Loucy (cell line): Measurements from ENCODE around the gene PCDH17.

ENCODE experiments used
- EZH2phosphoT487 ChIP-seq: fragments of 200-600 bp; IDR thresholded peaks from 2 replicates; pipeline ENCODE4 v1.6.1; 2018; ENCODE audit warnings: antibody characterized with exemption, mild to moderate bottlenecking, moderate library complexity, borderline replicate concordance
- TF ChIP-seq, protein P1 (sequence below): fragments of 200-600 bp; sonication (generic); conservative IDR thresholded peaks from 2 replicates; pipeline ENCODE4 v1.5.1; 2014; ENCODE audit warnings: mild to moderate bottlenecking, antibody characterized with exemption, low read length

DNA sequence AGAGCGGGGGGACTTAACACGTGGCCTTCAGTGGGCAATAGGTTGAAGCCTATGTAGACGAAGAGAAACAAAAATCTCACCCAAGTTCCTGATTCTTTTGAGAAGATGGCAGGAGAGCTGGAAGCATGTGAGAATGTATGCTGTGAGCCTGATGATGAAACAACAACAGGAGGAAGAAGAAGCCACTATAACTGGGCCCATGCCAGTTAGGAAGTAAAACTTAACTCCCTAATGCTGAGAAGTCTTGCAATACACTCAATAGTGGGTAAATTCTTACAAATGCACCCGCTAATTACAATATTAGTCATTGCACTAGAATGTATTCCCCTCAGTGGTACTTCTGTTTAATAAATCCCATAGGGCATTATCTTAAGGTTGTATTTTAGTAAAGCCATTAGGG is 9.1 kb downstream of the PCDH17 start:
- TF ChIP-seq EZH2phosphoT487 = no peak
- TF ChIP-seq, protein P1, sequence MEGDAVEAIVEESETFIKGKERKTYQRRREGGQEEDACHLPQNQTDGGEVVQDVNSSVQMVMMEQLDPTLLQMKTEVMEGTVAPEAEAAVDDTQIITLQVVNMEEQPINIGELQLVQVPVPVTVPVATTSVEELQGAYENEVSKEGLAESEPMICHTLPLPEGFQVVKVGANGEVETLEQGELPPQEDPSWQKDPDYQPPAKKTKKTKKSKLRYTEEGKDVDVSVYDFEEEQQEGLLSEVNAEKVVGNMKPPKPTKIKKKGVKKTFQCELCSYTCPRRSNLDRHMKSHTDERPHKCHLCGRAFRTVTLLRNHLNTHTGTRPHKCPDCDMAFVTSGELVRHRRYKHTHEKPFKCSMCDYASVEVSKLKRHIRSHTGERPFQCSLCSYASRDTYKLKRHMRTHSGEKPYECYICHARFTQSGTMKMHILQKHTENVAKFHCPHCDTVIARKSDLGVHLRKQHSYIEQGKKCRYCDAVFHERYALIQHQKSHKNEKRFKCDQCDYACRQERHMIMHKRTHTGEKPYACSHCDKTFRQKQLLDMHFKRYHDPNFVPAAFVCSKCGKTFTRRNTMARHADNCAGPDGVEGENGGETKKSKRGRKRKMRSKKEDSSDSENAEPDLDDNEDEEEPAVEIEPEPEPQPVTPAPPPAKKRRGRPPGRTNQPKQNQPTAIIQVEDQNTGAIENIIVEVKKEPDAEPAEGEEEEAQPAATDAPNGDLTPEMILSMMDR = no peak
